Keratinocyte (primary cell): ENCODE measurements around the gene BAIAP2. TPM values are rescaled to one million over a fixed set of nuclear protein-coding genes. Genes with fewer than 3 reads are reported as not detected.

Experiments used
- DNase-seq: peaks from one replicate; pipeline ENCODE4 v3.0.0-alpha.2; 2011; ENCODE audit warnings: low read depth, missing footprints, low spot score
- FAIRE-seq: peaks from 2 replicates; lab custom pipeline; 2011; peaks lifted over from hg19 to GRCh38; lab: Jason Lieb, UNC
- H2AFZ ChIP-seq: 2 replicates; pipeline ENCODE4 v1.6.0; 2012; ENCODE audit warnings: low read length, control low read depth, inconsistent platforms; ENCODE audit not compliant: control insufficient read depth
- H3K27ac ChIP-seq: 2 replicates; pipeline ENCODE4 v1.5.1; 2011; ENCODE audit warnings: low read length; ENCODE audit not compliant: control insufficient read depth, insufficient read depth
- H3K27me3 ChIP-seq: 3 replicates; pipeline ENCODE4 v1.6.0; 2011; ENCODE audit warnings: low read length; ENCODE audit not compliant: control insufficient read depth, insufficient read depth; ENCODE audit errors: extremely low read depth
- H3K36me3 ChIP-seq, 2 experiments: 2 replicates in 1 of 2; 3 replicates in 1 of 2; pipeline ENCODE4 v1.5.1; 2011; ENCODE audit warnings: low read length in 2 of 2, mild to moderate bottlenecking in 1 of 2; ENCODE audit not compliant: control insufficient read depth in 2 of 2, insufficient read depth in 2 of 2; ENCODE audit errors: extremely low read depth in 1 of 2
- H3K4me1 ChIP-seq: 3 replicates; pipeline ENCODE4 v1.5.1; 2011; ENCODE audit warnings: low read length; ENCODE audit not compliant: control insufficient read depth, insufficient read depth; ENCODE audit errors: extremely low read depth
- H3K4me2 ChIP-seq: 3 replicates; pipeline ENCODE4 v1.6.0; 2011; ENCODE audit warnings: low read depth, low read length; ENCODE audit not compliant: control insufficient read depth, insufficient read depth; ENCODE audit errors: extremely low read depth
- H3K4me3 ChIP-seq, 3 experiments: fragments of 200-600 bp in 1 of 3; sonication (generic) in 1 of 3; 2 replicates in 2 of 3; 3 replicates in 1 of 3; pipeline ENCODE4 v1.5.1; 2011 to 2016; ENCODE audit warnings: low read length in 3 of 3, mild to moderate bottlenecking in 3 of 3, control low read depth in 2 of 3, inconsistent platforms in 1 of 3, low read depth in 1 of 3, mixed read lengths in 1 of 3, mixed run types in 1 of 3, moderate library complexity in 1 of 3; ENCODE audit not compliant: control insufficient read depth in 2 of 3, insufficient read depth in 2 of 3; ENCODE audit errors: extremely low read depth in 1 of 3
- H3K79me2 ChIP-seq: 2 replicates; pipeline ENCODE4 v1.6.0; 2012; ENCODE audit warnings: low read length; ENCODE audit not compliant: control insufficient read depth, insufficient read depth
- H3K9ac ChIP-seq: 3 replicates; pipeline ENCODE4 v1.6.0; 2011; ENCODE audit warnings: low read length; ENCODE audit not compliant: control insufficient read depth, insufficient read depth; ENCODE audit errors: extremely low read depth
- H3K9me1 ChIP-seq: 3 replicates; pipeline ENCODE4 v1.6.0; 2011; ENCODE audit warnings: low read length; ENCODE audit not compliant: control insufficient read depth, insufficient read depth; ENCODE audit errors: extremely low read depth
- H3K9me3 ChIP-seq: 2 replicates; pipeline ENCODE4 v1.5.1; 2012; ENCODE audit warnings: low read depth, low read length; ENCODE audit not compliant: control insufficient read depth
- H4K20me1 ChIP-seq: 3 replicates; pipeline ENCODE4 v1.6.0; 2011; ENCODE audit warnings: low read length; ENCODE audit not compliant: control insufficient read depth, insufficient read depth; ENCODE audit errors: extremely low read depth
- EZH2 ChIP-seq: IDR thresholded peaks from one replicate; pipeline ENCODE4 v1.6.1; 2012; ENCODE audit warnings: inconsistent platforms, mild to moderate bottlenecking, low read length, moderate library complexity
- dilution Hi-C: fragments of 300-500 bp; cut with MboI; formaldehyde crosslinking; loops from one replicate; pipeline ENCODE4 v1.7.0; 2020; ENCODE audit warnings: low sequenced_read_pairs; ENCODE audit not compliant: extremely low pct_ligation_motif_present
- polyA plus RNA-seq, 5 experiments: library from polyadenylated mRNA; depleted of rRNA in 3 of 5; stranded (reverse) in 3 of 5; stranded (forward) in 1 of 5; unstranded in 1 of 5; fragments of >200 nt; gene quantifications; 1 replicate in 1 of 5; 2 replicates in 3 of 5; 3 replicates in 1 of 5; pipeline versions ENCODE4 v1.2.1 to v1.2.3, GENCODE V29; 2011 to 2012; ENCODE audit warnings: missing spikeins in 2 of 5, low read depth in 1 of 5, low replicate concordance in 1 of 5
- TF ChIP-seq, protein P1 (sequence below), 3 experiments: IDR thresholded peaks in 1 of 3; conservative IDR thresholded peaks in 1 of 3; optimal IDR thresholded peaks in 1 of 3; 2 replicates in 2 of 3; 3 replicates in 1 of 3; pipeline versions ENCODE3 to v1.5.1; 2011; ENCODE audit warnings: low read length in 3 of 3, mild to moderate bottlenecking in 3 of 3, moderate library complexity in 2 of 3, control low read depth in 1 of 3, inconsistent platforms in 1 of 3; ENCODE audit not compliant: insufficient read depth in 2 of 3; ENCODE audit errors: extremely low read depth in 1 of 3

The BAIAP2 gene
- polyA plus RNA-seq, 1 donor (not counting 4 experiments of a cell fraction or from before 2014, with no cell fraction given), result 56.7 TPM

DNA sequence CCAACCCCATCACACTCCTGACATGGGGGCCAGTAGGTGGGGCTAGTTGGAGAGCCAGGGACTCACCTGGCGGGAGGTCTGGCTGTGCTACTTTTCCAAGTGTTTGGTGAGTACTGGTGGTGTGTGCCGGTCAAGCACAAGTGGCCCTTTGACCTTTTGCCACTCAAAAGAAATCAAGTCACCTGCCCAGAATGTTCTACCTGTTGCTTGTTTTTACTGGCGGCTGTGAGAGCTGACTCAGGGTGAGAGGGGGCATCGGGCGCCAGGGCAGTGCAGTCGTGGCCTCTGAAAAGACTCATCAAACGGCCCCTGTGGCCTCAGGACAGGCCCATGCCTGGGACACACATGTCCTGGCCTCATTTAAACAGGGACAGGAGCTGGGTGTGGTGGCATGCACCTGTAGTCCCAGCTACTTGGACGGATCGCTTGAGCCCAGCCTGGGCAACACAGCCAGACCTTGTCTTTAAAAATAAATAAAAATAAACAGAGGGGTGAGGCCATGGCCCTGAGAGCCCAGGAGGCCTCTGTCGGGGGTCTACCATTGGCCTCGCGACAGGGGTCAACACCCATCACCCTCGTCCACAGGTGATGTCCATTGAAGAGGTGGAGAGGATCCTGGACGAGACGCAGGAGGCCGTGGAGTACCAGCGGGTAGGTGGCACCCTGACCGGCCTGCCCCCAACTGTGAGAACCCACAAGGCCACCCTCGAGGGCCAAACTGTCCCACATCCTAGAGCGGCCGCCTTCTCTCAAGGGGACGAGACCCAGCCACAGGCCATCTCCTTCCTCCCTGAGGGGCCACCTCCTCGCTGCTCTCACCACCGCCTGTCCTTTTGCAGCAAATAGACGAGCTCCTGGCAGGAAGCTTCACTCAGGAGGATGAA is 38.3 kb upstream of the BAIAP2 start:
- Histone ChIP-seq H3K4me3 (no peak overlapping the region), H3K9ac (no peak overlapping the region), H3K4me2 (no peak overlapping the region), H3K79me2 (peaks cover 10% of the 10 kb centered on the region), H3K4me1 (peaks cover 15% of the 10 kb centered on the region), H3K9me1 (no peaks in the 10 kb centered on the region), H3K27ac (no peak overlapping the region), H3K27me3 (no peaks in the 10 kb centered on the region), H2AFZ (no peak overlapping the region), H3K9me3 (no peaks in the 10 kb centered on the region), H4K20me1 (no peaks in the 10 kb centered on the region), H3K36me3 (peaks cover 18 to 24% of the 10 kb centered on the region in 2 experiments)
- TF ChIP-seq EZH2, result no peak
- TF ChIP-seq, protein P1, sequence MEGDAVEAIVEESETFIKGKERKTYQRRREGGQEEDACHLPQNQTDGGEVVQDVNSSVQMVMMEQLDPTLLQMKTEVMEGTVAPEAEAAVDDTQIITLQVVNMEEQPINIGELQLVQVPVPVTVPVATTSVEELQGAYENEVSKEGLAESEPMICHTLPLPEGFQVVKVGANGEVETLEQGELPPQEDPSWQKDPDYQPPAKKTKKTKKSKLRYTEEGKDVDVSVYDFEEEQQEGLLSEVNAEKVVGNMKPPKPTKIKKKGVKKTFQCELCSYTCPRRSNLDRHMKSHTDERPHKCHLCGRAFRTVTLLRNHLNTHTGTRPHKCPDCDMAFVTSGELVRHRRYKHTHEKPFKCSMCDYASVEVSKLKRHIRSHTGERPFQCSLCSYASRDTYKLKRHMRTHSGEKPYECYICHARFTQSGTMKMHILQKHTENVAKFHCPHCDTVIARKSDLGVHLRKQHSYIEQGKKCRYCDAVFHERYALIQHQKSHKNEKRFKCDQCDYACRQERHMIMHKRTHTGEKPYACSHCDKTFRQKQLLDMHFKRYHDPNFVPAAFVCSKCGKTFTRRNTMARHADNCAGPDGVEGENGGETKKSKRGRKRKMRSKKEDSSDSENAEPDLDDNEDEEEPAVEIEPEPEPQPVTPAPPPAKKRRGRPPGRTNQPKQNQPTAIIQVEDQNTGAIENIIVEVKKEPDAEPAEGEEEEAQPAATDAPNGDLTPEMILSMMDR (optimal IDR thresholded peaks at IDR 0.05 in 1 of 3, IDR thresholded peaks at IDR 0.05 in 1 of 3, conservative IDR thresholded peaks at IDR 0.05 in 1 of 3; ENCODE audit: extremely low read depth in 1 of 3, insufficient read depth in 2 of 3, low read length in 3 of 3), result peak in 1 of 3 experiments; percentile 23
- FAIRE-seq (no peak), DNase-seq (no peak)
- dilution Hi-C loops, result no loop called here

DNA sequence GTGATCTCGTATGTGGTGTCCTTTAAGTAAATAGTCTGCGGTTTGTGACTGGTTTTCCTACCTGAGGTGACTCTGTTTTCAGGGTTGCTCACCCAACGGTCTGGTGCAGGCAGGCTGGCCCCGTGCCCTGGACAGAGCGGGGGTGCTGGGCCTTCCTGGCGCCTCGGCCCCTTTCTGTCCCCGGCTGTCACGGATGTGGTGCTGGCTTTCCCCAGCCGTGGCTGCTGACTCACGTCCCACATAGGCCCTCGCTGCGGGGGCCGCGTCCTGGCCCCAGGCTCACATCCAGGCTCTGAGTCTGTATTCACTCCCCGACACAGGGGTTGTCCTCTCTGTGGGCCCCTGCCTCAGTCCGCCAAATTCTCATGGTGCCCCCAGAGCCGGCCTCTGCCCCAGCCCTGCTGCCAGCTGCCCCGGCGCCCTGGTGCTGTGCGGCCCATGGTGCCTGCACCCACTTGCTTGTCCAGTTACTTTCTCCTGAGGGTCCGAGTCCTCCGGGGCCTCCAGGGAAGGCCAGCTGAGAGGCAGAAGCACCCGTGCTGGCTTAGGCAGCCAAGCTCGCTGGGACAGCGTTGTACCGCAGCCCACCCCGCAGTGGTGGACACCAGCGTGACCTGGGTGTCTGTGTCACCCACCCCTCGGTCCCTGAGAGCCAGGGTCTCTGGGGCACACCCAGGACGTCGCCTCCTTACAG is 37.4 kb upstream of the BAIAP2 start:
- H3K4me1 ChIP-seq, result peaks cover 22% of the 10 kb centered on the region
- H2AFZ ChIP-seq, result no peak overlapping the region
- DNase-seq (no peak), FAIRE-seq (no peak)
- H3K9me3 ChIP-seq, result no peaks in the 10 kb centered on the region
- H3K79me2 ChIP-seq, result peaks cover 7% of the 10 kb centered on the region
- dilution Hi-C loops, result no loop called here
- H3K4me3 ChIP-seq, result no peak overlapping the region
- H4K20me1 ChIP-seq, result no peaks in the 10 kb centered on the region
- H3K9me1 ChIP-seq, result no peaks in the 10 kb centered on the region
- no peak overlapping the region for H3K27ac ChIP-seq
- H3K36me3 ChIP-seq, result peaks cover 18 to 24% of the 10 kb centered on the region in 2 experiments
- no peak overlapping the region for H3K9ac ChIP-seq
- H3K27me3 ChIP-seq, result no peaks in the 10 kb centered on the region
- no peak overlapping the region for H3K4me2 ChIP-seq
- TF ChIP-seq, protein P1 (optimal IDR thresholded peaks at IDR 0.05 in 1 of 3, IDR thresholded peaks at IDR 0.05 in 1 of 3, conservative IDR thresholded peaks at IDR 0.05 in 1 of 3; ENCODE audit: extremely low read depth in 1 of 3, insufficient read depth in 2 of 3, low read length in 3 of 3), result no peak
- TF ChIP-seq EZH2, result no peak
